ENCODE results near the gene ADCY5.

DNA sequence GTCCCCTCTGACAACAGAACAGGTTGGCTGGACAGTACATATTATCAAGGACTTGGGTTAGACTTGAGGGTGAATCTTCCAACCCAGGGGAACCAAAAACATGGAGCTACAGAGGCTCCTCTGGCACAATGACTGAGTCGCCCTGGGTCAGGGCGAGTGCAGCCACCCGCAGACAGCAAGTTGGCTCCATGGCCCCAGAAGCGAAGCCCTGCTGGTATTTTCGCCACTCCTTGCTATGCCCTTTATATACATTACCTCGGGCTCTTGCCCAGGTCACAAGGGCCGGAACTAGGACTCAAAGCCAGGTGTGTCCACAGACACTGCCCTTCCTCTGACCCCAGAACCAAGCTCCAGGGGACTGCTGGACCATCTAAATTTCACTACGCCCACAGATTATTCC, 64.6 kb downstream of the ADCY5 start:
- TF ChIP-seq, protein P1, sequence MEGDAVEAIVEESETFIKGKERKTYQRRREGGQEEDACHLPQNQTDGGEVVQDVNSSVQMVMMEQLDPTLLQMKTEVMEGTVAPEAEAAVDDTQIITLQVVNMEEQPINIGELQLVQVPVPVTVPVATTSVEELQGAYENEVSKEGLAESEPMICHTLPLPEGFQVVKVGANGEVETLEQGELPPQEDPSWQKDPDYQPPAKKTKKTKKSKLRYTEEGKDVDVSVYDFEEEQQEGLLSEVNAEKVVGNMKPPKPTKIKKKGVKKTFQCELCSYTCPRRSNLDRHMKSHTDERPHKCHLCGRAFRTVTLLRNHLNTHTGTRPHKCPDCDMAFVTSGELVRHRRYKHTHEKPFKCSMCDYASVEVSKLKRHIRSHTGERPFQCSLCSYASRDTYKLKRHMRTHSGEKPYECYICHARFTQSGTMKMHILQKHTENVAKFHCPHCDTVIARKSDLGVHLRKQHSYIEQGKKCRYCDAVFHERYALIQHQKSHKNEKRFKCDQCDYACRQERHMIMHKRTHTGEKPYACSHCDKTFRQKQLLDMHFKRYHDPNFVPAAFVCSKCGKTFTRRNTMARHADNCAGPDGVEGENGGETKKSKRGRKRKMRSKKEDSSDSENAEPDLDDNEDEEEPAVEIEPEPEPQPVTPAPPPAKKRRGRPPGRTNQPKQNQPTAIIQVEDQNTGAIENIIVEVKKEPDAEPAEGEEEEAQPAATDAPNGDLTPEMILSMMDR (IDR thresholded peaks at IDR 0.05), result no peak
- TF ChIP-seq POLR2A (IDR thresholded peaks at IDR 0.05), result no peak
- TF ChIP-seq POLR2AphosphoS5 (IDR thresholded peaks at IDR 0.05), result no peak

Data from prostate gland (tissue), 2 donors.